Keratinocyte (primary cell): ENCODE data around the gene HERC2.

Experiments
- EZH2 ChIP-seq: IDR thresholded peaks from one replicate; pipeline ENCODE4 v1.6.1; 2012; ENCODE audit warnings: inconsistent platforms, mild to moderate bottlenecking, low read length, moderate library complexity
- TF ChIP-seq, protein P1 (sequence below), 3 experiments: IDR thresholded peaks in 1 of 3; conservative IDR thresholded peaks in 1 of 3; optimal IDR thresholded peaks in 1 of 3; 2 replicates in 2 of 3; 3 replicates in 1 of 3; pipeline versions ENCODE3 to v1.5.1; 2011; ENCODE audit warnings: low read length in 3 of 3, mild to moderate bottlenecking in 3 of 3, moderate library complexity in 2 of 3, control low read depth in 1 of 3, inconsistent platforms in 1 of 3; ENCODE audit not compliant: insufficient read depth in 2 of 3; ENCODE audit errors: extremely low read depth in 1 of 3

GRCh38 chr15:28260722-28261121, 61.3 kb downstream of the HERC2 start:
- TF ChIP-seq, protein P1, sequence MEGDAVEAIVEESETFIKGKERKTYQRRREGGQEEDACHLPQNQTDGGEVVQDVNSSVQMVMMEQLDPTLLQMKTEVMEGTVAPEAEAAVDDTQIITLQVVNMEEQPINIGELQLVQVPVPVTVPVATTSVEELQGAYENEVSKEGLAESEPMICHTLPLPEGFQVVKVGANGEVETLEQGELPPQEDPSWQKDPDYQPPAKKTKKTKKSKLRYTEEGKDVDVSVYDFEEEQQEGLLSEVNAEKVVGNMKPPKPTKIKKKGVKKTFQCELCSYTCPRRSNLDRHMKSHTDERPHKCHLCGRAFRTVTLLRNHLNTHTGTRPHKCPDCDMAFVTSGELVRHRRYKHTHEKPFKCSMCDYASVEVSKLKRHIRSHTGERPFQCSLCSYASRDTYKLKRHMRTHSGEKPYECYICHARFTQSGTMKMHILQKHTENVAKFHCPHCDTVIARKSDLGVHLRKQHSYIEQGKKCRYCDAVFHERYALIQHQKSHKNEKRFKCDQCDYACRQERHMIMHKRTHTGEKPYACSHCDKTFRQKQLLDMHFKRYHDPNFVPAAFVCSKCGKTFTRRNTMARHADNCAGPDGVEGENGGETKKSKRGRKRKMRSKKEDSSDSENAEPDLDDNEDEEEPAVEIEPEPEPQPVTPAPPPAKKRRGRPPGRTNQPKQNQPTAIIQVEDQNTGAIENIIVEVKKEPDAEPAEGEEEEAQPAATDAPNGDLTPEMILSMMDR (optimal IDR thresholded peaks at IDR 0.05 in 1 of 3, IDR thresholded peaks at IDR 0.05 in 1 of 3, conservative IDR thresholded peaks at IDR 0.05 in 1 of 3; ENCODE audit: extremely low read depth in 1 of 3, insufficient read depth in 2 of 3, low read length in 3 of 3): no peak
- no peak for TF ChIP-seq EZH2
